Endothelial cell of umbilical vein (primary cell): ENCODE data around the gene EIF4E3.

ENCODE experiments used
- CTCF ChIP-seq, 2 donors: IDR thresholded peaks; 1 replicate in 1 of 2; 2 replicates in 1 of 2; pipeline ENCODE4 v1.5.1; 2011; ENCODE audit warnings: low read length in 2 of 2, mild to moderate bottlenecking in 2 of 2, moderate library complexity in 2 of 2, control low read depth in 1 of 2, inconsistent platforms in 1 of 2, low read depth in 1 of 2; ENCODE audit not compliant: insufficient read depth in 1 of 2; ENCODE audit errors: extremely low read depth in 1 of 2
- EZH2 ChIP-seq: IDR thresholded peaks from 2 replicates; pipeline ENCODE4 v1.6.1; 2012; ENCODE audit warnings: borderline replicate concordance, low read depth, mild to moderate bottlenecking, moderate library complexity, low read length, inconsistent platforms; ENCODE audit not compliant: severe bottlenecking
- GATA2 ChIP-seq: IDR thresholded peaks from 2 replicates; pipeline ENCODE4 v1.7.0; 2011; ENCODE audit warnings: low read depth, mild to moderate bottlenecking, moderate library complexity, mixed read lengths, low read length; ENCODE audit not compliant: insufficient read length, insufficient read depth
- JUN ChIP-seq: IDR thresholded peaks from 2 replicates; pipeline ENCODE4 v1.6.1; 2011; ENCODE audit warnings: borderline replicate concordance, low read depth; ENCODE audit not compliant: insufficient read length, insufficient read depth
- POLR2A ChIP-seq: IDR thresholded peaks from 2 replicates; pipeline ENCODE4 v1.6.1; 2012; ENCODE audit warnings: low read depth, mild to moderate bottlenecking, control low read depth, low read length
- POLR2AphosphoS5 ChIP-seq: IDR thresholded peaks from 2 replicates; pipeline ENCODE4 v1.6.1; 2012; ENCODE audit warnings: low read depth, mild to moderate bottlenecking, control low read depth, low read length, moderate library complexity; ENCODE audit not compliant: insufficient read depth

DNA sequence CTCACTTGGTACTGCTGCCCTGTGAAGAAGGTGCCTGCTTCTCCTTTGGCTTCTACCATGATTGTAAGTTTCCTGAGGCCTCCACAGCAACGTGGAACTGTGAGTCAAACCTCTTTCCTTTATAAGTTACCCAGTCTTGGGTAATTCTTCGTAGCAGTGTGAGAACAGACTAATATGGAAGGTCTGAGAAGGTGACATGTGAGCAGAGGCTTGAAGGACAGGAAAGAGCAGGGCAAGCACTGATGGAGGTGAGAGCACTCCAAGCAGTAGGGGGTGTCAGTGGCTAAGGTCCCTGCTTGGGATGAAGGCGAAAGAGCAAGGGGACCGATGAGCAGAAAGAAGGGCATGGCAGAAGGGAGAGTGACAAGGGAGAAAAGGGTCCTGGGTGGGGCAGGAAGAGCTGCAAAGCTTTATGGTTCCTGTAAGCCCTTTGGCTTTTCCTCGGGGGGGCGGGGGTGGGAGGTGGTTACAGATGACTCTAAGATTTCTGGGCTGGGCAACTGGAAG, 3.5 kb downstream of the EIF4E3 start:
- TF ChIP-seq POLR2A (no peak), POLR2AphosphoS5 (no peak), CTCF (IDR thresholded peaks at IDR 0.05; ENCODE audit: extremely low read depth in 1 of 2, insufficient read depth in 1 of 2, low read depth in 1 of 2, low read length in 2 of 2) (no peak), JUN (no peak), GATA2 (no peak), EZH2 (no peak)
